Measurements from ENCODE around the gene RPL38. TPM values are rescaled to one million over a fixed set of nuclear protein-coding genes. Genes with fewer than 3 reads are reported as not detected.
"Not testable (repeated sequence)": the region's sequence is repeated elsewhere in the genome, so short reads cannot be mapped to it uniquely, and the experiment has no call there.

RPL38 gene
- total RNA-seq, 1 donor from 2014 or later = 701 TPM

DNA sequence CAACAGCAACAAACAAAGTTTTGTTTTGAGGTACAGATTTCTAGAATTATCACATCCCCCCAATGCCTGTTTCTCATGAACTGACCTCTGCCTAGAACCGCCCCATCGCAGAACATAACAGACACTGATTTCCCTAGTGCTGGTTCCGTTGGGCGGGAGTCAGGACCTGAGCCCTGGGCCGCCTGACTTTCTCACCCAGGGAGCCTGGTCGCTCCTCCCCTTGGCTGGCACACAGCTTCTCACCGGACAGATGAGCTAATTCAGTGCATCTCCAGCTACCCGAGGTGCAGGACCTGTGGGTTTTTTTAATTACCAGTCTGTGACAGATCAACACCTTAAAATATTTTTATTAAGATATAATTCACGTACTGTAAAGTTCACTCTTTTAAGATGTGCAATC is 20.1 kb upstream of the RPL38 start:
- no peaks in the 10 kb centered on the region for H3K9me3 ChIP-seq
- no peak overlapping the region for H3K27ac ChIP-seq
- no peaks in the 10 kb centered on the region for H3K4me1 ChIP-seq
- DNase-seq = peak; percentile 31
- peaks cover 18% of the 10 kb centered on the region for H3K27me3 ChIP-seq (ENCODE audit: low read depth)
- ATAC-seq = no peak
- TF ChIP-seq, protein P1, sequence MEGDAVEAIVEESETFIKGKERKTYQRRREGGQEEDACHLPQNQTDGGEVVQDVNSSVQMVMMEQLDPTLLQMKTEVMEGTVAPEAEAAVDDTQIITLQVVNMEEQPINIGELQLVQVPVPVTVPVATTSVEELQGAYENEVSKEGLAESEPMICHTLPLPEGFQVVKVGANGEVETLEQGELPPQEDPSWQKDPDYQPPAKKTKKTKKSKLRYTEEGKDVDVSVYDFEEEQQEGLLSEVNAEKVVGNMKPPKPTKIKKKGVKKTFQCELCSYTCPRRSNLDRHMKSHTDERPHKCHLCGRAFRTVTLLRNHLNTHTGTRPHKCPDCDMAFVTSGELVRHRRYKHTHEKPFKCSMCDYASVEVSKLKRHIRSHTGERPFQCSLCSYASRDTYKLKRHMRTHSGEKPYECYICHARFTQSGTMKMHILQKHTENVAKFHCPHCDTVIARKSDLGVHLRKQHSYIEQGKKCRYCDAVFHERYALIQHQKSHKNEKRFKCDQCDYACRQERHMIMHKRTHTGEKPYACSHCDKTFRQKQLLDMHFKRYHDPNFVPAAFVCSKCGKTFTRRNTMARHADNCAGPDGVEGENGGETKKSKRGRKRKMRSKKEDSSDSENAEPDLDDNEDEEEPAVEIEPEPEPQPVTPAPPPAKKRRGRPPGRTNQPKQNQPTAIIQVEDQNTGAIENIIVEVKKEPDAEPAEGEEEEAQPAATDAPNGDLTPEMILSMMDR (IDR thresholded peaks at IDR 0.05) = no peak
- no peak overlapping the region for H3K4me3 ChIP-seq
- intact Hi-C loops (cut with DNase I) = no loop called here
- H3K36me3 ChIP-seq = no peaks in the 10 kb centered on the region

DNA sequence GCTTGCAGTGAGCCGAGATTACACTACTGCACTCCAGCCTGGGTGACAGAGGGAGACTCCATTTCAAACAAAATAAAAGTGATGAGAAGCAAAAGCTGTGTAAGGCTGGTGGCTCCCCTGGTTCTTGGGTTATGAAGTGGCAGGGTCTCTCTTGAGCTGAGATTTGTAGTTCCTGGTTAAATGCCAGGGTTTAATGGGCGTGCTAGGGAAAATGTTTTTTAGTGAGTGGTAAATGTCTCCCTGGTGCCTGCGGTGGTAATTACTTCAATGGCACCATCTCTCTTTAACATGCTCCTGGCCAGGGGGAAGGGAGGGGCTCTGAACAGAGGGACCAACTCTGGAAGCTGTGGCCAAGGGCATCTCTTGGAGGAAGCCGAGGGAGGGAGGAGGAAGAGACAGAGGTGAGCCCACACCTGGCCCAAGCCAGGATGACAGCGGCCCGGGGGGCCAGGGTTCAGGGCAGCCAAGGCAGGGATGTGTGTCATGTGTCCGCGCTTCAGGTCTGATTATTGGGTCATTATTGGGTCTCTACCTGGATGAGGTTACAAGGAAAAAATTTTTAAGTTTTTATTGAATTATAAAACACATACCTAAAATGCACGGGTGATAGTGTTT is 17.8 kb upstream of the RPL38 start:
- DNase-seq = peak; percentile 20
- TF ChIP-seq, protein P1 (IDR thresholded peaks at IDR 0.05) = no peak

DNA sequence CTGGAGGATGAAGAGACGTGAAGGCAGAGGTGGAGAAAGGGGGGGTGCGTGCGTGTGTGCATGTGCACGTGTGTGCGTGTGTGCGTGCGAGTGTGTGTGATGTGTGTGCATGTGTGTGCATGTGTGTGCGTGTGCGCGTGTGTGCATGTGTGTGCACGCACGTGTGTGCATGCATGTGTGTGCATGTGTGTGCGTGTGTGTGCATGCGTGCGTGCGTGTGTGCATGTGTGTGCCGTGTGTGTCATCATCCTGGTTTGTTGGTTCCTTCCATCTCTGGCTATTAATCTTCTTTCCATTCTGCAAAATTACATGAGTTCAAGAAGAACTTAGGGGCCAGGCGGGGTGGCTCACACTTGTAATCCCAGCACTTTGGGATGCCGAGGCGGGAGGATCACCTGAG is 17.0 kb upstream of the RPL38 start:
- TF ChIP-seq, protein P1 (IDR thresholded peaks at IDR 0.05) = no peak
- Histone ChIP-seq H3K36me3 (no peaks in the 10 kb centered on the region), H3K27ac (no peak overlapping the region), H3K4me1 (no peaks in the 10 kb centered on the region), H3K4me3 (no peak overlapping the region), H3K27me3 (ENCODE audit: low read depth) (no peaks in the 10 kb centered on the region), H3K9me3 (no peaks in the 10 kb centered on the region)
- intact Hi-C loops (cut with DNase I) = no loop called here
- ATAC-seq (peak in 1 of 2 donors; percentile 27), DNase-seq (peak; percentile 23)

More for the DNA sequence above, 17.8 kb upstream of the RPL38 start:
- no peaks in the 10 kb centered on the region for H3K9me3 ChIP-seq
- peaks cover 2% of the 10 kb centered on the region for H3K27me3 ChIP-seq (ENCODE audit: low read depth)
- H3K27ac ChIP-seq = no peak overlapping the region
- intact Hi-C loops (cut with DNase I) = no loop called here
- no peak overlapping the region for H3K4me3 ChIP-seq
- no peaks in the 10 kb centered on the region for H3K36me3 ChIP-seq
- no peak for ATAC-seq
- no peaks in the 10 kb centered on the region for H3K4me1 ChIP-seq

DNA sequence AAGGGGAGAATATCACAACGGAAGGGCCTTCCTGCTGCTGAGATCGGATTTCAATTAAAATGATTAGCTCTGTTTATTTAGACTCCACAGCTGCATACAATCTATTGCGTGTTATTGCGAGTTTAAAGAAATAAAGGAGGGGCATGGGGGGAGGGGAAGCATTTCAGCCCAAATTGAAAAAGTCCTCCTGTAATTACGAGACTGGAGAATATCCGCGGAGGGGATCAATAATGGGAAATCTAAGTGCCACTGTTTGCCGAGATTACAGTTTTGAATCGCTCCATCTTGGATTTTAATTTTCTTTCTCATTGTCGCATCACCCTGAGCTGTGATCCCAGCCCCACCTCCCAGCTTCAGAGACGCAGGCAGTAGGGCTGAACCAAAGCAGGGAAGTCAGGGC is 15.7 kb upstream of the RPL38 start:
- no peak overlapping the region for H3K27ac ChIP-seq
- ATAC-seq = no peak

DNA sequence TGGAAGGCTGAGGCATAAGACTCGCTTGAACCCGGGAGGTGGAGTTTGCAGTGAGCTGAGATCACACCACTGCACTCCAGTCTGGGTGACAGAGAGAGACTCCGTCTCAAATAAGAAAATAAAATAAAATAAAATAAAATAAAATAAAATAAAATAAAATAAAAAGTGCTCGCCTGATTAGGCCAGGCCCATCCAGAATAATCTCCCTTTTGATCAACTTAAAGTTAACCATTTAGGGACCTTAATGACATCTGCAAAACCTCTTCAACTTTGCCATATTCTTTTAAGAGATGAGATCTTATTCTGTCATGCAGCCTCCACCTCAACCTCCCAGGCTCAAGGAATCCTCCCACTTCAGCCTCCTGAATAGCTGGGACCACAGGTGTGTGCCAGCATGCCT is 14.8 kb upstream of the RPL38 start:
- ATAC-seq; H3K4me1 ChIP-seq; H3K27me3 ChIP-seq (ENCODE audit: low read depth); H3K36me3 ChIP-seq; intact Hi-C loops (cut with DNase I); H3K4me3 ChIP-seq; H3K27ac ChIP-seq; H3K9me3 ChIP-seq; DNase-seq: not testable (repeated sequence)

More for the DNA sequence above, 15.7 kb upstream of the RPL38 start:
- no peak overlapping the region for H3K4me3 ChIP-seq
- TF ChIP-seq, protein P1 (IDR thresholded peaks at IDR 0.05) = no peak
- intact Hi-C loops (cut with DNase I) = no loop called here
- no peaks in the 10 kb centered on the region for H3K27me3 ChIP-seq (ENCODE audit: low read depth)
- H3K36me3 ChIP-seq = no peaks in the 10 kb centered on the region
- no peaks in the 10 kb centered on the region for H3K4me1 ChIP-seq
- no peak for DNase-seq
- no peaks in the 10 kb centered on the region for H3K9me3 ChIP-seq

DNA sequence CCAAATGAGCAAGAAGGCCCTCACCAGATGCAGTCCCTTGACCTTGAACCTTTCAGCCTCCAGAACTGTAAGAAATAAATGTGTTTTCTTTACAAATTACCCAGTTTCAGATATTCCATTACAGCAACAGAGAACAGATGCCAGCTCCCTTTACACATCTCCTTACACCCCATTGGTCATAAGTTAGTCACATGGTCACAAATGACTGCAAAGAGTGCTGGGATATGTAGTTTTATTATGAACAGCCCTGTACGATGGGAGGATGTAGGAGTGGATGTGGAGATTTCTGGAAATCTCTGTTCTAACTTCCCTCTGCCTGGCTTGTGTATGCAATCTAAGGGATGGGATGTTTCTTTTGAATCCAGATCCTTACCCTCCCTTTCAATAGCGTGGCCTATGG is 13.3 kb upstream of the RPL38 start:
- Histone ChIP-seq H3K36me3 (no peaks in the 10 kb centered on the region), H3K27me3 (ENCODE audit: low read depth) (no peaks in the 10 kb centered on the region), H3K9me3 (no peaks in the 10 kb centered on the region), H3K27ac (no peak overlapping the region), H3K4me1 (no peaks in the 10 kb centered on the region), H3K4me3 (no peak overlapping the region)
- DNase-seq = no peak
- TF ChIP-seq, protein P1 (IDR thresholded peaks at IDR 0.05) = no peak
- intact Hi-C loops (cut with DNase I) = no loop called here
- peak; percentile 57 to 78 for ATAC-seq
